GM23338 (cell line): ENCODE measurements around the gene GNAZ. TPM values are rescaled to one million over a fixed set of nuclear protein-coding genes. Genes with fewer than 3 reads are reported as not detected.
A peak's percentile ranks its signal among the peaks of the same experiment; 100 is the strongest.

Experiments used
- ATAC-seq: fragments of 200-7000 bp; cut with Tn5 transposase; 3 replicates; pipeline ENCODE4 v1.9.1; 2020
- DNase-seq: peaks from one replicate; pipeline ENCODE4 v3.0.0-alpha.2; 2015; ENCODE audit warnings: low spot score
- H2AFZ ChIP-seq: fragments of 200-600 bp; sonication (generic); 2 replicates; pipeline ENCODE4 v1.8.0; 2016; ENCODE audit warnings: antibody characterized with exemption, mild to moderate bottlenecking, moderate library complexity
- H3F3A ChIP-seq: fragments of 200-600 bp; sonication (generic); replicated peaks from 2 replicates; pipeline ENCODE4 v1.8.0; 2017; ENCODE audit warnings: antibody characterized with exemption, mixed run types, low read depth
- H3K27ac ChIP-seq: fragments of 200-600 bp; sonication (generic); 2 replicates; pipeline ENCODE4 v1.6.1; 2016; ENCODE audit warnings: low read depth
- H3K27me3 ChIP-seq: fragments of 200-600 bp; sonication (generic); 2 replicates; pipeline ENCODE4 v1.8.0; 2016; ENCODE audit warnings: mild to moderate bottlenecking, mixed run types, moderate library complexity; ENCODE audit not compliant: insufficient read depth
- H3K36me3 ChIP-seq: fragments of 200-600 bp; sonication (generic); 2 replicates; pipeline ENCODE4 v1.8.0; 2016; ENCODE audit warnings: mild to moderate bottlenecking; ENCODE audit not compliant: insufficient read depth
- H3K4me1 ChIP-seq: fragments of 200-600 bp; sonication (generic); 2 replicates; pipeline ENCODE4 v1.8.0; 2016; ENCODE audit warnings: mild to moderate bottlenecking, moderate library complexity; ENCODE audit not compliant: insufficient read depth
- H3K4me2 ChIP-seq: fragments of 200-600 bp; sonication (generic); 2 replicates; pipeline ENCODE4 v1.7.1; 2017; ENCODE audit warnings: mixed run types
- H3K4me3 ChIP-seq: fragments of 200-600 bp; sonication (generic); 2 replicates; pipeline ENCODE4 v1.6.1; 2016; ENCODE audit warnings: mixed run types
- H3K79me2 ChIP-seq: fragments of 200-600 bp; sonication (generic); replicated peaks from 2 replicates; pipeline ENCODE4 v1.8.0; 2017; ENCODE audit warnings: mild to moderate bottlenecking; ENCODE audit not compliant: insufficient read depth
- H3K9me2 ChIP-seq: fragments of 200-600 bp; sonication (generic); 2 replicates; pipeline ENCODE4 v1.8.0; 2017; ENCODE audit not compliant: insufficient read depth
- H4K20me1 ChIP-seq: fragments of 200-600 bp; sonication (generic); replicated peaks from 2 replicates; pipeline ENCODE4 v1.8.0; 2017; ENCODE audit warnings: mild to moderate bottlenecking; ENCODE audit not compliant: insufficient read depth
- H3K27ac Mint-ChIP-seq: 2 replicates; pipeline ENCODE4 v1.8.0; 2020; ENCODE audit warnings: inconsistent platforms, mild to moderate bottlenecking, moderate library complexity, mixed read lengths
- H3K27me3 Mint-ChIP-seq: 3 replicates; pipeline ENCODE4 v1.8.0; 2022; ENCODE audit warnings: low read depth, mild to moderate bottlenecking, moderate library complexity, mixed read lengths, inconsistent platforms; ENCODE audit not compliant: insufficient read depth, poor library complexity
- H3K36me3 Mint-ChIP-seq: 3 replicates; pipeline ENCODE4 v1.8.0; 2021; ENCODE audit warnings: low read depth, mild to moderate bottlenecking, inconsistent platforms, moderate library complexity, mixed read lengths
- H3K4me1 Mint-ChIP-seq: 3 replicates; pipeline ENCODE4 v1.8.0; 2020; ENCODE audit warnings: mild to moderate bottlenecking, inconsistent platforms, mixed read lengths
- H3K4me3 Mint-ChIP-seq: 3 replicates; pipeline ENCODE4 v1.8.0; 2021; ENCODE audit warnings: moderate library complexity, mild to moderate bottlenecking, inconsistent platforms, mixed read lengths
- H3K9me3 Mint-ChIP-seq: 3 replicates; pipeline ENCODE4 v1.8.0; 2020; ENCODE audit warnings: moderate library complexity, mild to moderate bottlenecking, inconsistent platforms, mixed read lengths
- CREB1 ChIP-seq: fragments of 250-450 bp; sonication (Bioruptor Pico); IDR thresholded peaks from 2 replicates; pipeline ENCODE4 v1.5.0; 2020; ENCODE audit warnings: low read depth, mild to moderate bottlenecking, moderate library complexity
- JUNB ChIP-seq: IDR thresholded peaks from one replicate; pipeline ENCODE4 v1.6.1; 2016; ENCODE audit warnings: antibody characterized with exemption; ENCODE audit not compliant: unreplicated experiment
- polyA plus RNA-seq: library from polyadenylated mRNA; unstranded; fragments of >200 nt; fragmentation: Nextera tagmentation; extraction: Ambion mirVana; gene quantifications from 2 replicates; pipeline ENCODE4 v1.2.1, GENCODE V29; 2016
- total RNA-seq: library from RNA; depleted of rRNA; stranded (reverse); fragments of >200 nt; shearing (Covaris generic); gene quantifications from 2 replicates; pipeline ENCODE4 v1.2.3, GENCODE V29; 2014
- TF ChIP-seq, protein P1 (sequence below): fragments of 250-450 bp; sonication (Bioruptor Pico); IDR thresholded peaks from 2 replicates; pipeline ENCODE4 v1.5.0; 2020; ENCODE audit warnings: mild to moderate bottlenecking, moderate library complexity

The GNAZ gene
- total and polyA plus RNA-seq, 2 experiments from 2014 or later = 2.9 to 11.1 TPM

DNA sequence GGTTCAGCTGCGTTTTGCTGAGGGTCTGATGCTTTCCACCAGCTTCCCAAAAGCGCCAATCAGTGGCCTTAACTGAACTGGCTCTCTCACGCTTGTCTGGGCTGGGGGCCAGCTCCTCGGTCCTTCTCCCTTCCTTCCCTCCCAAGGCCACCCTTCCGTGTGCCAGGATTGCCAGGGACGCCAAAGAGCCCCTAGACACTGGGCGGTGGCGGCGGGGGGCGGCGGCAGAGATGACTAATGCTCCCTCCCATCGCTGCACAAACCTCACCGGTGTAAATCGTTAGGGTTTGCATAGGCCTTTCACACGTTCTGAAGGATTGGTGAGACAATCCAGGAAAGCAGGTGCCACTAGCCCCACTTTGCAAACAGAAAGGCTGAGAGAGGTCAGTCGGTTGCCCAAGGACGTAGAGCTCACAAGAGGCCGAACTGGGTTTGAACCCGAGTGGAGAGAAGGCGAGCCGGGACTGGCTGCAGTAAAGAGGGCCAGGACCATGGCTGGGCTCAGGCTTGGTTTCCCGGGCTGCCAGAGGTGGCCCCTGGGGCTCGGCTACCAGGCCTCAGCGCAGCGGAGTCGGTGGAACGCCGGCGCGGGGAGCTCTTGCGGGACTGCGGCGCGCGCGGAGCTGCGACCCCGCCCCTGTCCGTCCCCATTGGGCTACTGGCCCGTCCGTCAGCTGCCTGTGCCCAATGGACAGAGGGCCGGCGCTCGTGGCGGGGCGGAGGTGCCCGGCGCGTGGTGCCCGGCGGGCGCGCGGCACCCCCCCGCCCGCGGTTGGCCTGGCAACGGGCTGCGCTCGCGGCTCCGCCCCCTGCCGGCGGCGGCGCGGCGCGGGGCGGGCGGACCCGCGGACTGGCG is 589 bp upstream of the GNAZ start:
- peaks cover 37% of the 10 kb centered on the region for H3K27me3 Mint-ChIP-seq
- TF ChIP-seq CREB1 (CRISPR knock-in tag) (no peak), JUNB (no peak)
- TF ChIP-seq, protein P1, sequence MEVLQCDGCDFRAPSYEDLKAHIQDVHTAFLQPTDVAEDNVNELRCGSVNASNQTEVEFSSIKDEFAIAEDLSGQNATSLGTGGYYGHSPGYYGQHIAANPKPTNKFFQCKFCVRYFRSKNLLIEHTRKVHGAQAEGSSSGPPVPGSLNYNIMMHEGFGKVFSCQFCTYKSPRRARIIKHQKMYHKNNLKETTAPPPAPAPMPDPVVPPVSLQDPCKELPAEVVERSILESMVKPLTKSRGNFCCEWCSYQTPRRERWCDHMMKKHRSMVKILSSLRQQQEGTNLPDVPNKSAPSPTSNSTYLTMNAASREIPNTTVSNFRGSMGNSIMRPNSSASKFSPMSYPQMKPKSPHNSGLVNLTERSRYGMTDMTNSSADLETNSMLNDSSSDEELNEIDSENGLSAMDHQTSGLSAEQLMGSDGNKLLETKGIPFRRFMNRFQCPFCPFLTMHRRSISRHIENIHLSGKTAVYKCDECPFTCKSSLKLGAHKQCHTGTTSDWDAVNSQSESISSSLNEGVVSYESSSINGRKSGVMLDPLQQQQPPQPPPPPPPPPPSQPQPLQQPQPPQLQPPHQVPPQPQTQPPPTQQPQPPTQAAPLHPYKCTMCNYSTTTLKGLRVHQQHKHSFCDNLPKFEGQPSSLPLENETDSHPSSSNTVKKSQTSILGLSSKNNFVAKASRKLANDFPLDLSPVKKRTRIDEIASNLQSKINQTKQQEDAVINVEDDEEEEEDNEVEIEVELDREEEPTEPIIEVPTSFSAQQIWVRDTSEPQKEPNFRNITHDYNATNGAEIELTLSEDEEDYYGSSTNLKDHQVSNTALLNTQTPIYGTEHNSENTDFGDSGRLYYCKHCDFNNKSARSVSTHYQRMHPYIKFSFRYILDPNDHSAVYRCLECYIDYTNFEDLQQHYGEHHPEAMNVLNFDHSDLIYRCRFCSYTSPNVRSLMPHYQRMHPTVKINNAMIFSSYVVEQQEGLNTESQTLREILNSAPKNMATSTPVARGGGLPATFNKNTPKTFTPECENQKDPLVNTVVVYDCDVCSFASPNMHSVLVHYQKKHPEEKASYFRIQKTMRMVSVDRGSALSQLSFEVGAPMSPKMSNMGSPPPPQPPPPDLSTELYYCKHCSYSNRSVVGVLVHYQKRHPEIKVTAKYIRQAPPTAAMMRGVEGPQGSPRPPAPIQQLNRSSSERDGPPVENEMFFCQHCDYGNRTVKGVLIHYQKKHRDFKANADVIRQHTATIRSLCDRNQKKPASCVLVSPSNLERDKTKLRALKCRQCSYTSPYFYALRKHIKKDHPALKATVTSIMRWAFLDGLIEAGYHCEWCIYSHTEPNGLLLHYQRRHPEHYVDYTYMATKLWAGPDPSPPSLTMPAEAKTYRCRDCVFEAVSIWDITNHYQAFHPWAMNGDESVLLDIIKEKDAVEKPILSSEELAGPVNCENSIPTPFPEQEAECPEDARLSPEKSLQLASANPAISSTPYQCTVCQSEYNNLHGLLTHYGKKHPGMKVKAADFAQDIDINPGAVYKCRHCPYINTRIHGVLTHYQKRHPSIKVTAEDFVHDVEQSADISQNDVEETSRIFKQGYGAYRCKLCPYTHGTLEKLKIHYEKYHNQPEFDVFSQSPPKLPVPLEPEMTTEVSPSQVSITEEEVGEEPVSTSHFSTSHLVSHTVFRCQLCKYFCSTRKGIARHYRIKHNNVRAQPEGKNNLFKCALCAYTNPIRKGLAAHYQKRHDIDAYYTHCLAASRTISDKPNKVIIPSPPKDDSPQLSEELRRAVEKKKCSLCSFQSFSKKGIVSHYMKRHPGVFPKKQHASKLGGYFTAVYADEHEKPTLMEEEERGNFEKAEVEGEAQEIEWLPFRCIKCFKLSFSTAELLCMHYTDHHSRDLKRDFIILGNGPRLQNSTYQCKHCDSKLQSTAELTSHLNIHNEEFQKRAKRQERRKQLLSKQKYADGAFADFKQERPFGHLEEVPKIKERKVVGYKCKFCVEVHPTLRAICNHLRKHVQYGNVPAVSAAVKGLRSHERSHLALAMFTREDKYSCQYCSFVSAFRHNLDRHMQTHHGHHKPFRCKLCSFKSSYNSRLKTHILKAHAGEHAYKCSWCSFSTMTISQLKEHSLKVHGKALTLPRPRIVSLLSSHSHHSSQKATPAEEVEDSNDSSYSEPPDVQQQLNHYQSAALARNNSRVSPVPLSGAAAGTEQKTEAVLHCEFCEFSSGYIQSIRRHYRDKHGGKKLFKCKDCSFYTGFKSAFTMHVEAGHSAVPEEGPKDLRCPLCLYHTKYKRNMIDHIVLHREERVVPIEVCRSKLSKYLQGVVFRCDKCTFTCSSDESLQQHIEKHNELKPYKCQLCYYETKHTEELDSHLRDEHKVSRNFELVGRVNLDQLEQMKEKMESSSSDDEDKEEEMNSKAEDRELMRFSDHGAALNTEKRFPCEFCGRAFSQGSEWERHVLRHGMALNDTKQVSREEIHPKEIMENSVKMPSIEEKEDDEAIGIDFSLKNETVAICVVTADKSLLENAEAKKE (CRISPR knock-in tag) = no peak
- H3K4me1 Mint-ChIP-seq = peaks cover 34% of the 10 kb centered on the region

More for the DNA sequence above, 589 bp upstream of the GNAZ start:
- Histone ChIP-seq H3K9me2 (no peaks in the 10 kb centered on the region), H3K4me3 (peak overlapping the region; percentile 83), H3K36me3 (no peaks in the 10 kb centered on the region), H3K27ac (no peak overlapping the region), H3F3A (no peaks in the 10 kb centered on the region), H3K27me3 (peaks cover 45% of the 10 kb centered on the region), H2AFZ (peak overlapping the region; percentile 100), H3K4me2 (peak overlapping the region; percentile 93), H3K79me2 (no peaks in the 10 kb centered on the region), H3K4me1 (peaks cover 8% of the 10 kb centered on the region), H4K20me1 (no peaks in the 10 kb centered on the region)
- ATAC-seq (peak; percentile 86), DNase-seq (peak; percentile 93)
- peak overlapping the region; percentile 88 for H3K4me3 Mint-ChIP-seq
- no peak overlapping the region for H3K27ac Mint-ChIP-seq
- H3K9me3 Mint-ChIP-seq = no peaks in the 10 kb centered on the region; the same call in 2 of the 3 replicates
- no peaks in the 10 kb centered on the region; the same call in 2 of the 3 replicates for H3K36me3 Mint-ChIP-seq
